SU-DHL-6 (cell line): Measurements from ENCODE around the gene SOX13.

Experiments
- H2AFZ ChIP-seq: fragments of 200-600 bp; sonication (generic); 2 replicates; pipeline ENCODE4 v1.6.1; 2014; ENCODE audit warnings: low read depth, mild to moderate bottlenecking, moderate library complexity, mixed read lengths, antibody characterized with exemption, low read length; ENCODE audit not compliant: severe bottlenecking
- H3F3A ChIP-seq: fragments of 200-600 bp; shearing (Covaris generic); 2 replicates; pipeline ENCODE4 v1.6.0; 2016; ENCODE audit warnings: antibody characterized with exemption, mild to moderate bottlenecking; ENCODE audit not compliant: insufficient read depth
- H3K27ac ChIP-seq: fragments of 200-600 bp; sonication (generic); 2 replicates; pipeline ENCODE4 v1.5.1; 2016; ENCODE audit warnings: low read depth, mild to moderate bottlenecking, low read length, moderate library complexity, mixed read lengths
- H3K27me3 ChIP-seq: fragments of 200-600 bp; sonication (generic), shearing (Covaris generic); 2 replicates; pipeline ENCODE4 v1.6.0; 2014; ENCODE audit warnings: mild to moderate bottlenecking, low read length
- H3K36me3 ChIP-seq: fragments of 200-600 bp; sonication (generic); 2 replicates; pipeline ENCODE4 v1.6.1; 2014; ENCODE audit warnings: mild to moderate bottlenecking, low read length, mixed read lengths
- H3K4me2 ChIP-seq: fragments of 300-600, 200-600 bp; shearing (Covaris generic), sonication (generic); 2 replicates; pipeline ENCODE4 v1.6.0; 2014; ENCODE audit warnings: low read length, low read depth, mild to moderate bottlenecking; ENCODE audit not compliant: poor library complexity, severe bottlenecking
- H3K4me3 ChIP-seq: fragments of 200-600 bp; sonication (generic); 2 replicates; pipeline ENCODE4 v1.5.1; 2014; ENCODE audit warnings: antibody characterized with exemption, low read length, mild to moderate bottlenecking, mixed read lengths; ENCODE audit not compliant: insufficient read depth, poor library complexity, severe bottlenecking
- H3K79me2 ChIP-seq: fragments of 200-600 bp; sonication (generic); 2 replicates; pipeline ENCODE4 v1.6.1; 2014; ENCODE audit warnings: mild to moderate bottlenecking, low read length, moderate library complexity; ENCODE audit not compliant: insufficient read depth
- H3K9ac ChIP-seq: fragments of 200-600 bp; sonication (generic); 2 replicates; pipeline ENCODE4 v1.7.0; 2014; ENCODE audit warnings: mild to moderate bottlenecking, low read length
- H3K9me2 ChIP-seq: fragments of 200-600 bp; sonication (generic); replicated peaks from 2 replicates; pipeline ENCODE4 v1.6.1; 2014; ENCODE audit warnings: low read length; ENCODE audit not compliant: insufficient read depth
- H3K9me3 ChIP-seq: fragments of 200-600 bp; sonication (generic); 2 replicates; pipeline ENCODE4 v1.6.1; 2014; ENCODE audit warnings: low read length, mixed read lengths; ENCODE audit not compliant: insufficient read depth
- H4K20me1 ChIP-seq: fragments of 200-600 bp; sonication (generic); 2 replicates; pipeline ENCODE4 v1.6.1; 2014; ENCODE audit warnings: low read depth, mild to moderate bottlenecking, antibody characterized with exemption, low read length, moderate library complexity, mixed read lengths
- CTCF ChIP-seq: fragments of 200-600 bp; sonication (generic); IDR thresholded peaks from one replicate; pipeline ENCODE4 v1.5.1; 2017; ENCODE audit warnings: antibody characterized with exemption, mild to moderate bottlenecking, low read length, moderate library complexity; ENCODE audit not compliant: insufficient read depth, poor library complexity, severe bottlenecking
- EZH2phosphoT487 ChIP-seq: fragments of 200-600 bp; sonication (generic), shearing (Covaris generic); conservative IDR thresholded peaks from 2 replicates; pipeline ENCODE4 v1.6.1; 2018; ENCODE audit warnings: mild to moderate bottlenecking, antibody characterized with exemption, low read length, moderate library complexity, mixed read lengths

SOX13 gene

GRCh38 chr1:204124639-204125038 lies 51.7 kb downstream of the SOX13 start:
- Histone ChIP-seq H3K27me3 (no peaks in the 10 kb centered on the region), H3K9me2 (no peaks in the 10 kb centered on the region), H3K36me3 (no peaks in the 10 kb centered on the region), H3K4me3 (no peak overlapping the region), H2AFZ (no peak overlapping the region), H3F3A (no peaks in the 10 kb centered on the region), H3K27ac (no peak overlapping the region), H3K79me2 (no peaks in the 10 kb centered on the region), H3K9ac (no peak overlapping the region), H3K4me2 (no peak overlapping the region), H4K20me1 (no peaks in the 10 kb centered on the region), H3K9me3 (no peaks in the 10 kb centered on the region)
- no peak for TF ChIP-seq CTCF
- no peak for TF ChIP-seq EZH2phosphoT487

- no peaks in the 10 kb centered on the region for H4K20me1 ChIP-seq
- no peaks in the 10 kb centered on the region for H3F3A ChIP-seq
- H3K27ac ChIP-seq, result no peak overlapping the region
- TF ChIP-seq EZH2phosphoT487 (no peak), CTCF (no peak)
- no peaks in the 10 kb centered on the region for H3K9me2 ChIP-seq
- no peak overlapping the region for H2AFZ ChIP-seq
- no peak overlapping the region for H3K4me2 ChIP-seq
- H3K4me3 ChIP-seq, result no peak overlapping the region
- H3K9ac ChIP-seq, result no peak overlapping the region
- no peaks in the 10 kb centered on the region for H3K36me3 ChIP-seq
- no peaks in the 10 kb centered on the region for H3K27me3 ChIP-seq
- H3K9me3 ChIP-seq, result no peaks in the 10 kb centered on the region
- H3K79me2 ChIP-seq, result no peaks in the 10 kb centered on the region
These were observed 52.9 kb downstream of the SOX13 start for GRCh38 chr1:204125759-204126351.

- H2AFZ ChIP-seq, result no peak overlapping the region
- no peaks in the 10 kb centered on the region for H3K36me3 ChIP-seq
- no peaks in the 10 kb centered on the region for H3K79me2 ChIP-seq
- no peak overlapping the region for H3K4me2 ChIP-seq
- no peak overlapping the region for H3K4me3 ChIP-seq
- H3F3A ChIP-seq, result no peaks in the 10 kb centered on the region
- H3K27ac ChIP-seq, result no peak overlapping the region
- H4K20me1 ChIP-seq, result no peaks in the 10 kb centered on the region
- no peaks in the 10 kb centered on the region for H3K9me2 ChIP-seq
- no peaks in the 10 kb centered on the region for H3K27me3 ChIP-seq
- no peaks in the 10 kb centered on the region for H3K9me3 ChIP-seq
- TF ChIP-seq EZH2phosphoT487, result no peak
- no peak for TF ChIP-seq CTCF
- H3K9ac ChIP-seq, result no peak overlapping the region
These were observed 53.5 kb downstream of the SOX13 start for GRCh38 chr1:204126386-204126785.
